ENCODE measurements around the gene EPHB6.

DNA sequence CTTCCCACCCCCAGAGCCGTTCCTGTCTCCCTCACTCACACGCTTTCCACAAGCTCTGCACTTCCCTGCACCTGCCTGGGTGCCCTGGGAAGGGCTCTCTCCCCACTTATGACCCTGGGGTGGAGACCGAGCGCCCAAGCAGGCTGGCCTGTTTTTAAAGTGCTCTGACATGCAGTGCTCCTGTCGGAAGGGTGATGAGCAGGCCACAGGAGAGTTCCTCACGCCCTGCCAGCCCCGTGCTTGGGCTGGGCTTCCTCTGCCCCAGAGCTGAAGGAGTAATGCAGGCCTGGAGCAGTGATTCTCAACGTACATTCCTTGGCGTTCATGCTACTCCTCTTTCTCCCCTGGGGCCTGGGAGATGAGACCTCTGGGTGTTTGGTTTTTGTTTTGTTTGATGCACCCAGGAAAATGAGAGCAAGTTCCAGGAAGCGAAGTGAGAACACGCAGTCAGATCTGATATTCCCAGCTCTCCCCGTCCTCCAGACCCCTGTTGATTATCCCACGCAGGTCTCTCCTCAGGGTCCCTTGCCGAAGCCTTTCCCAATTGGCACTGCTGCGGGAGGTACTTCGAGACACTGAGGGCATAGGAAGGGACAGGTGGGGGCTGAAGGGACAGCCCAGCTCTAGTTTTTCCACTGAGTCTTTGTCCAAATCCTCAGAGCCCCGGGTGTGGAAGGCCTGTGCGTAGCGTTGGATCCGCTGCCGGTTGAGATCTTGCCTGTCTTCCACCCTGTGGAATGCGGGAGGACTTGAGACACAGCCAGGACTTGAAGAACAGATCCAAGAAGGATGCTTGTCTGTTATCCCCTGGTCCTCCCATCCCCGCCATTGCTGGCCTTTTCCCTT, 16.6 kb downstream of the EPHB6 start:
- TF ChIP-seq, protein P1, sequence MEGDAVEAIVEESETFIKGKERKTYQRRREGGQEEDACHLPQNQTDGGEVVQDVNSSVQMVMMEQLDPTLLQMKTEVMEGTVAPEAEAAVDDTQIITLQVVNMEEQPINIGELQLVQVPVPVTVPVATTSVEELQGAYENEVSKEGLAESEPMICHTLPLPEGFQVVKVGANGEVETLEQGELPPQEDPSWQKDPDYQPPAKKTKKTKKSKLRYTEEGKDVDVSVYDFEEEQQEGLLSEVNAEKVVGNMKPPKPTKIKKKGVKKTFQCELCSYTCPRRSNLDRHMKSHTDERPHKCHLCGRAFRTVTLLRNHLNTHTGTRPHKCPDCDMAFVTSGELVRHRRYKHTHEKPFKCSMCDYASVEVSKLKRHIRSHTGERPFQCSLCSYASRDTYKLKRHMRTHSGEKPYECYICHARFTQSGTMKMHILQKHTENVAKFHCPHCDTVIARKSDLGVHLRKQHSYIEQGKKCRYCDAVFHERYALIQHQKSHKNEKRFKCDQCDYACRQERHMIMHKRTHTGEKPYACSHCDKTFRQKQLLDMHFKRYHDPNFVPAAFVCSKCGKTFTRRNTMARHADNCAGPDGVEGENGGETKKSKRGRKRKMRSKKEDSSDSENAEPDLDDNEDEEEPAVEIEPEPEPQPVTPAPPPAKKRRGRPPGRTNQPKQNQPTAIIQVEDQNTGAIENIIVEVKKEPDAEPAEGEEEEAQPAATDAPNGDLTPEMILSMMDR (conservative IDR thresholded peaks at IDR 0.05; ENCODE audit: low read length): no peak
- TF ChIP-seq EZH2phosphoT487 (IDR thresholded peaks at IDR 0.05; ENCODE audit: borderline replicate concordance, low read depth, low read length): no peak

Data from OCI-LY7 (cell line).